WTC11 (cell line): ENCODE data around the gene STRA8. TPM values are rescaled to one million over a fixed set of nuclear protein-coding genes. Genes with fewer than 3 reads are reported as not detected.

Source experiments
- ATAC-seq: fragments of 200-7000 bp; cut with Tn5 transposase; 2 replicates; pipeline ENCODE4 v1.10.0; 2021; ENCODE audit warnings: mild to moderate bottlenecking, moderate library complexity
- CTCF ChIA-PET: fragments of 300-600 bp; sonication (Branson Sonifier 250); formaldehyde crosslinking; loops from one replicate; lab custom pipeline; 2021; ENCODE audit warnings: antibody characterized with exemption; lab: Charles Lee
- POLR2A ChIA-PET: fragments of 350-600 bp; sonication (Branson Sonifier 250); formaldehyde crosslinking; loops from one replicate; lab custom pipeline; 2021; ENCODE audit warnings: antibody characterized with exemption; lab: Charles Lee
- DNase-seq: peaks from one replicate; pipeline ENCODE4 v3.0.0; 2021; ENCODE audit warnings: low spot score
- H3K27ac Mint-ChIP-seq: 2 replicates; pipeline ENCODE4 v1.8.0; 2021; ENCODE audit warnings: mixed read lengths
- H3K27me3 Mint-ChIP-seq: 2 replicates; pipeline ENCODE4 v1.8.0; 2021; ENCODE audit warnings: low read depth, mild to moderate bottlenecking, moderate library complexity, mixed read lengths
- H3K36me3 Mint-ChIP-seq: 2 replicates; pipeline ENCODE4 v1.8.0; 2021; ENCODE audit warnings: mixed read lengths
- H3K4me1 Mint-ChIP-seq: 2 replicates; pipeline ENCODE4 v1.8.0; 2022; ENCODE audit warnings: mixed read lengths
- H3K4me3 Mint-ChIP-seq: 2 replicates; pipeline ENCODE4 v1.8.0; 2021; ENCODE audit warnings: mild to moderate bottlenecking, moderate library complexity, mixed read lengths
- H3K9me3 Mint-ChIP-seq: 2 replicates; pipeline ENCODE4 v1.8.0; 2021; ENCODE audit warnings: mixed read lengths
- ATF6 ChIP-seq: sonication (generic); formaldehyde crosslinking; IDR thresholded peaks from 2 replicates; pipeline ENCODE4 v1.8.1; 2023; ENCODE audit warnings: mild to moderate bottlenecking, missing genetic modification reagents
- CREM ChIP-seq: sonication (generic); formaldehyde crosslinking; IDR thresholded peaks from 2 replicates; pipeline ENCODE4 v1.8.1; 2022; ENCODE audit warnings: mild to moderate bottlenecking, missing genetic modification reagents, moderate library complexity
- ELF4 ChIP-seq: sonication (generic); formaldehyde crosslinking; IDR thresholded peaks from 2 replicates; pipeline ENCODE4 v1.8.1; 2022; ENCODE audit warnings: low read depth, mild to moderate bottlenecking, moderate library complexity, missing genetic modification reagents
- ERG ChIP-seq: fragments of 250-450 bp; sonication (Bioruptor Pico); IDR thresholded peaks from 2 replicates; pipeline ENCODE4 v1.8.0; 2021; ENCODE audit warnings: mild to moderate bottlenecking
- ESRRA ChIP-seq: sonication (generic); formaldehyde crosslinking; IDR thresholded peaks from 2 replicates; pipeline ENCODE4 v1.8.1; 2022; ENCODE audit warnings: mild to moderate bottlenecking, missing genetic modification reagents, borderline replicate concordance
- ETV6 ChIP-seq: sonication (generic); formaldehyde crosslinking; IDR thresholded peaks from 2 replicates; pipeline ENCODE4 v1.8.1; 2022; ENCODE audit warnings: mild to moderate bottlenecking, missing genetic modification reagents
- FOXJ3 ChIP-seq: sonication (generic); formaldehyde crosslinking; IDR thresholded peaks from 2 replicates; pipeline ENCODE4 v1.9.0; 2021; ENCODE audit warnings: missing genetic modification reagents, mild to moderate bottlenecking, borderline replicate concordance
- FOXP4 ChIP-seq: sonication (generic); formaldehyde crosslinking; IDR thresholded peaks from 2 replicates; pipeline ENCODE4 v1.8.0; 2022; ENCODE audit warnings: mild to moderate bottlenecking, missing genetic modification reagents
- GABPB1 ChIP-seq: sonication (generic); formaldehyde crosslinking; IDR thresholded peaks from 2 replicates; pipeline ENCODE4 v1.8.1; 2023; ENCODE audit warnings: mild to moderate bottlenecking, missing genetic modification reagents
- MLX ChIP-seq: sonication (generic); formaldehyde crosslinking; IDR thresholded peaks from 2 replicates; pipeline ENCODE4 v1.8.1; 2023; ENCODE audit warnings: mild to moderate bottlenecking, missing genetic modification reagents, moderate library complexity
- NFE2L1 ChIP-seq: sonication (generic); formaldehyde crosslinking; IDR thresholded peaks from 2 replicates; pipeline ENCODE4 v1.8.1; 2023; ENCODE audit warnings: missing genetic modification reagents
- PRRX2 ChIP-seq: fragments of 250-450 bp; sonication (Bioruptor Pico); IDR thresholded peaks from 2 replicates; pipeline ENCODE4 v1.8.0; 2021; ENCODE audit warnings: mild to moderate bottlenecking
- RORB ChIP-seq: fragments of 250-450 bp; sonication (Bioruptor Pico); IDR thresholded peaks from 2 replicates; pipeline ENCODE4 v1.9.0; 2021; ENCODE audit warnings: mild to moderate bottlenecking
- STAT6 ChIP-seq: sonication (generic); formaldehyde crosslinking; conservative IDR thresholded peaks from 2 replicates; pipeline ENCODE4 v1.8.1; 2023; ENCODE audit warnings: mild to moderate bottlenecking, low read depth, missing genetic modification reagents, moderate library complexity
- TEAD4 ChIP-seq: sonication (generic); formaldehyde crosslinking; IDR thresholded peaks from 2 replicates; pipeline ENCODE4 v1.8.0; 2022; ENCODE audit warnings: mild to moderate bottlenecking, missing genetic modification reagents
- ZBTB43 ChIP-seq: sonication (generic); formaldehyde crosslinking; IDR thresholded peaks from 2 replicates; pipeline ENCODE4 v1.8.1; 2023; ENCODE audit warnings: mild to moderate bottlenecking, missing genetic modification reagents
- ZMAT4 ChIP-seq: fragments of 250-450 bp; sonication (Bioruptor Pico); IDR thresholded peaks from 2 replicates; pipeline ENCODE4 v1.9.0; 2021; ENCODE audit warnings: mild to moderate bottlenecking
- ZNF121 ChIP-seq: sonication (generic); formaldehyde crosslinking; IDR thresholded peaks from 2 replicates; pipeline ENCODE4 v1.8.0; 2023; ENCODE audit warnings: missing genetic modification reagents
- ZNF219 ChIP-seq: sonication (generic); formaldehyde crosslinking; IDR thresholded peaks from 2 replicates; pipeline ENCODE4 v1.8.0; 2023; ENCODE audit warnings: missing genetic modification reagents, mild to moderate bottlenecking, borderline replicate concordance
- total RNA-seq: library from RNA; stranded (reverse); gene quantifications from 3 replicates; pipeline ENCODE4 v1.2.3, GENCODE V29; 2021

The STRA8 gene
- total RNA-seq, 1 experiment from 2014 or later: not detected

GRCh38 chr7:135239263-135239662 is 5.6 kb downstream of the STRA8 start:
- peaks cover 23% of the 10 kb centered on the region for H3K4me1 Mint-ChIP-seq
- no peaks in the 10 kb centered on the region for H3K9me3 Mint-ChIP-seq
- ATAC-seq (peak; percentile 22; the same call in 1 of the 2 replicates), DNase-seq (no peak)
- no peaks in the 10 kb centered on the region for H3K36me3 Mint-ChIP-seq
- CTCF ChIA-PET: interaction anchor here (1.0 to 1.4 kb wide), 4 partner anchors 35 to 538 kb away, joined by 3 to 7 read pairs (median 4); no protein-coding TSS in a partner anchor
- H3K27me3 Mint-ChIP-seq: no peaks in the 10 kb centered on the region
- no peak overlapping the region for H3K27ac Mint-ChIP-seq
- no peak overlapping the region for H3K4me3 Mint-ChIP-seq
- POLR2A ChIA-PET: no interaction called here
- no peak for TF ChIP-seq ESRRA

GRCh38 chr7:135240441-135240840 is 6.8 kb downstream of the STRA8 start:
- ChIA-PET POLR2A (no interaction called here), CTCF (no interaction called here)
- peaks cover 23% of the 10 kb centered on the region for H3K4me1 Mint-ChIP-seq
- no peaks in the 10 kb centered on the region for H3K9me3 Mint-ChIP-seq
- no peaks in the 10 kb centered on the region for H3K27me3 Mint-ChIP-seq
- no peak for DNase-seq
- H3K27ac Mint-ChIP-seq: peak overlapping the region; percentile 29; the same call in 1 of the 2 replicates
- H3K4me3 Mint-ChIP-seq: no peak overlapping the region
- no peak for ATAC-seq
- no peaks in the 10 kb centered on the region for H3K36me3 Mint-ChIP-seq
- TF ChIP-seq FOXJ3 (CRISPR knock-in tag) (no peak), ATF6 (CRISPR knock-in tag) (no peak), FOXP4 (CRISPR knock-in tag) (no peak), ETV6 (CRISPR knock-in tag) (no peak), ZNF121 (CRISPR knock-in tag) (no peak), ZBTB43 (CRISPR knock-in tag) (no peak), CREM (CRISPR knock-in tag) (no peak), NFE2L1 (CRISPR knock-in tag) (no peak), ELF4 (no peak), GABPB1 (CRISPR knock-in tag) (no peak), ZNF219 (CRISPR knock-in tag) (no peak), RORB (CRISPR knock-in tag) (no peak), ERG (CRISPR knock-in tag) (no peak), MLX (CRISPR knock-in tag) (no peak), PRRX2 (CRISPR knock-in tag) (no peak), ZMAT4 (CRISPR knock-in tag) (no peak), TEAD4 (CRISPR knock-in tag) (no peak), STAT6 (CRISPR knock-in tag) (no peak)
